Esophagus squamous epithelium (tissue), 4 donors: ENCODE measurements around the gene AMPH.
A peak's percentile ranks its signal among the peaks of the same experiment; 100 is the strongest.

Experiments
- CTCF ChIP-seq, 6 experiments: fragments of 450-650 bp in 4 of 6; fragments of 200-600 bp in 2 of 6; sonication (generic) in 2 of 6; IDR thresholded peaks; one replicate each; pipeline ENCODE4 v1.5.1; 2016 to 2019; ENCODE audit warnings: antibody characterized with exemption in 6 of 6, mild to moderate bottlenecking in 4 of 6, moderate library complexity in 4 of 6
- POLR2A ChIP-seq, 4 donors: fragments of 450-650 bp; IDR thresholded peaks; one replicate each; pipeline ENCODE4 v1.6.1; 2017; ENCODE audit warnings: antibody characterized with exemption in 4 of 4, mild to moderate bottlenecking in 4 of 4, moderate library complexity in 3 of 4

DNA sequence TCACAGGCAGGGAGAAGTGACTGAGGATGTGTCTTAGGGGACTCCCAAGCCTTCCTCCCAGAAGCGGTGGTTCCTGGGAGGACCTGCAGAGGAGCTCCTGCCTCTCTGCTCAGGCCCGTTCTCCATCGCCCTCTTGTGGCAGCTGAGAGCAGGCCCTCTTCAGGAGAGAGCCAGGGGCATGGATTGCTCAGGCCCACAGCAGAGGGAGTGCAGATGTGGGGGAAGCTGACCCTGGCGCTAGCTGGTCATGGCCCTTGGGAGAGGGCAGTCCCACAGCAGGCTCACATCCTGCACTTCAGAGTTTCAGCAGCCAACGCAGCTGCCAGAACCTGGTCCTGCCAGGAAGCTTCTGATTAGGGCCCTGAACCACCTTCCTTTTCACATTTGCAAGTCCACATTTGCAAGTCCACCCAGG is 263.0 kb downstream of the AMPH start:
- TF ChIP-seq CTCF (IDR thresholded peaks at IDR 0.05) (peak in 5 of 6 experiments; percentile 29 to 68 (median 37)), POLR2A (IDR thresholded peaks at IDR 0.05) (no peak)
